ENCODE data around the gene PARN.

The PARN gene

GRCh38 chr16:14629612-14629918, 495 bp downstream of the PARN start:
- Histone ChIP-seq H3K36me3 (ENCODE audit: control insufficient read depth, insufficient read depth, low read length) (no peaks in the 10 kb centered on the region), H3K9ac (ENCODE audit: low read length) (peak overlapping the region; percentile 94), H3K4me1 (ENCODE audit: control insufficient read depth, low read depth, low read length) (peaks cover 6% of the 10 kb centered on the region), H3K4me2 (ENCODE audit: low read length) (peak overlapping the region; percentile 84), H3K27ac (ENCODE audit: low read depth, low read length) (peak overlapping the region; percentile 87), H3K79me2 (ENCODE audit: control insufficient read depth, insufficient read depth, low read length) (peaks cover 18% of the 10 kb centered on the region), H2BK5ac (ENCODE audit: low read length) (peak overlapping the region; percentile 27), H3K27me3 (ENCODE audit: insufficient read depth, low read length, poor library complexity) (no peaks in the 10 kb centered on the region), H3K79me1 (ENCODE audit: low read length) (peaks cover 10% of the 10 kb centered on the region), H2AK5ac (ENCODE audit: low read length) (no peak overlapping the region), H3K4me3 (ENCODE audit: low read length) (peak overlapping the region; percentile 76), H4K5ac (ENCODE audit: low read length) (no peak overlapping the region), H2BK15ac (replicated peaks; ENCODE audit: low read depth) (no peak overlapping the region), H2BK120ac (ENCODE audit: low read depth, low read length) (peak overlapping the region; percentile 79), H3K4ac (ENCODE audit: low read depth, low read length) (peak overlapping the region; percentile 74), H4K8ac (ENCODE audit: low read depth, low read length) (peak overlapping the region; percentile 15), H3K18ac (ENCODE audit: low read length) (peak overlapping the region; percentile 25), H3K56ac (ENCODE audit: low read length) (peak overlapping the region; percentile 97), H3K23ac (ENCODE audit: low read length) (no peak overlapping the region)
- DNase-seq = peak; percentile 63
- WGBS (ENCODE audit: extremely low coverage, insufficient coverage, low lambda C conversion rate) = no CpG with 5 or more reads among the region's 17 CpGs

- H3K4me3 ChIP-seq (ENCODE audit: low read length) = peak overlapping the region; percentile 76
- peak overlapping the region; percentile 25 for H3K18ac ChIP-seq (ENCODE audit: low read length)
- H3K79me2 ChIP-seq (ENCODE audit: control insufficient read depth, insufficient read depth, low read length) = peaks cover 12% of the 10 kb centered on the region
- no peak overlapping the region for H2BK120ac ChIP-seq (ENCODE audit: low read depth, low read length)
- H3K36me3 ChIP-seq (ENCODE audit: control insufficient read depth, insufficient read depth, low read length) = no peaks in the 10 kb centered on the region
- no CpG with 5 or more reads among the region's 12 CpGs for WGBS (ENCODE audit: extremely low coverage, insufficient coverage, low lambda C conversion rate)
- no peak for DNase-seq
- peak overlapping the region; percentile 87 for H3K27ac ChIP-seq (ENCODE audit: low read depth, low read length)
- H4K8ac ChIP-seq (ENCODE audit: low read depth, low read length) = peak overlapping the region; percentile 15
- no peak overlapping the region for H2BK5ac ChIP-seq (ENCODE audit: low read length)
- H3K23ac ChIP-seq (ENCODE audit: low read length) = no peak overlapping the region
- H3K9ac ChIP-seq (ENCODE audit: low read length) = peak overlapping the region; percentile 94
- no peaks in the 10 kb centered on the region for H3K27me3 ChIP-seq (ENCODE audit: insufficient read depth, low read length, poor library complexity)
- H3K4me2 ChIP-seq (ENCODE audit: low read length) = peak overlapping the region; percentile 84
- H2AK5ac ChIP-seq (ENCODE audit: low read length) = no peak overlapping the region
- peaks cover 7% of the 10 kb centered on the region for H3K79me1 ChIP-seq (ENCODE audit: low read length)
- H2BK15ac ChIP-seq (replicated peaks; ENCODE audit: low read depth) = no peak overlapping the region
- peaks cover 6% of the 10 kb centered on the region for H3K4me1 ChIP-seq (ENCODE audit: control insufficient read depth, low read depth, low read length)
- H4K5ac ChIP-seq (ENCODE audit: low read length) = no peak overlapping the region
- H3K4ac ChIP-seq (ENCODE audit: low read depth, low read length) = no peak overlapping the region
- peak overlapping the region; percentile 97 for H3K56ac ChIP-seq (ENCODE audit: low read length)
Observed at GRCh38 chr16:14628806-14629611, 1.1 kb downstream of the PARN start.

- Histone ChIP-seq H3K36me3 (ENCODE audit: control insufficient read depth, insufficient read depth, low read length) (no peaks in the 10 kb centered on the region), H3K79me1 (ENCODE audit: low read length) (peaks cover 7% of the 10 kb centered on the region), H2BK15ac (replicated peaks; ENCODE audit: low read depth) (no peak overlapping the region), H3K79me2 (ENCODE audit: control insufficient read depth, insufficient read depth, low read length) (peaks cover 6% of the 10 kb centered on the region), H4K8ac (ENCODE audit: low read depth, low read length) (no peak overlapping the region), H3K9ac (ENCODE audit: low read length) (no peak overlapping the region), H3K4me2 (ENCODE audit: low read length) (no peak overlapping the region), H3K4me3 (ENCODE audit: low read length) (no peak overlapping the region), H2BK120ac (ENCODE audit: low read depth, low read length) (no peak overlapping the region), H4K5ac (ENCODE audit: low read length) (no peak overlapping the region), H2BK5ac (ENCODE audit: low read length) (no peak overlapping the region), H3K4me1 (ENCODE audit: control insufficient read depth, low read depth, low read length) (peaks cover 6% of the 10 kb centered on the region), H3K27ac (ENCODE audit: low read depth, low read length) (no peak overlapping the region), H3K4ac (ENCODE audit: low read depth, low read length) (no peak overlapping the region), H3K56ac (ENCODE audit: low read length) (no peak overlapping the region), H3K18ac (ENCODE audit: low read length) (no peak overlapping the region), H3K23ac (ENCODE audit: low read length) (no peak overlapping the region), H3K27me3 (ENCODE audit: insufficient read depth, low read length, poor library complexity) (no peaks in the 10 kb centered on the region), H2AK5ac (ENCODE audit: low read length) (no peak overlapping the region)
- no peak for DNase-seq
- WGBS (ENCODE audit: extremely low coverage, insufficient coverage, low lambda C conversion rate) = no CpG with 5 or more reads among the region's 4 CpGs
Observed at GRCh38 chr16:14627078-14627477, 3.0 kb downstream of the PARN start.

- DNase-seq = no peak
- Histone ChIP-seq H3K9ac (ENCODE audit: low read length) (no peak overlapping the region), H3K27ac (ENCODE audit: low read depth, low read length) (no peak overlapping the region), H3K79me2 (ENCODE audit: control insufficient read depth, insufficient read depth, low read length) (no peaks in the 10 kb centered on the region), H2AK5ac (ENCODE audit: low read length) (no peak overlapping the region), H3K79me1 (ENCODE audit: low read length) (no peaks in the 10 kb centered on the region), H3K27me3 (ENCODE audit: insufficient read depth, low read length, poor library complexity) (no peaks in the 10 kb centered on the region), H2BK15ac (replicated peaks; ENCODE audit: low read depth) (no peak overlapping the region), H4K8ac (ENCODE audit: low read depth, low read length) (no peak overlapping the region), H3K23ac (ENCODE audit: low read length) (no peak overlapping the region), H3K18ac (ENCODE audit: low read length) (no peak overlapping the region), H3K4me3 (ENCODE audit: low read length) (no peak overlapping the region), H3K4me1 (ENCODE audit: control insufficient read depth, low read depth, low read length) (no peaks in the 10 kb centered on the region), H3K56ac (ENCODE audit: low read length) (no peak overlapping the region), H3K4ac (ENCODE audit: low read depth, low read length) (no peak overlapping the region), H4K5ac (ENCODE audit: low read length) (no peak overlapping the region), H3K4me2 (ENCODE audit: low read length) (no peak overlapping the region), H3K36me3 (ENCODE audit: control insufficient read depth, insufficient read depth, low read length) (peaks cover 3% of the 10 kb centered on the region), H2BK120ac (ENCODE audit: low read depth, low read length) (no peak overlapping the region), H2BK5ac (ENCODE audit: low read length) (no peak overlapping the region)
- no CpG with 5 or more reads among the region's 7 CpGs for WGBS (ENCODE audit: extremely low coverage, insufficient coverage, low lambda C conversion rate)
Observed at GRCh38 chr16:14618566-14618965, 11.5 kb downstream of the PARN start.

GRCh38 chr16:14616280-14616679, 13.8 kb downstream of the PARN start:
- H3K4me3 ChIP-seq (ENCODE audit: low read length) = no peak overlapping the region
- no peaks in the 10 kb centered on the region for H3K79me2 ChIP-seq (ENCODE audit: control insufficient read depth, insufficient read depth, low read length)
- H3K27ac ChIP-seq (ENCODE audit: low read depth, low read length) = no peak overlapping the region
- no peaks in the 10 kb centered on the region for H3K79me1 ChIP-seq (ENCODE audit: low read length)
- no peak overlapping the region for H4K8ac ChIP-seq (ENCODE audit: low read depth, low read length)
- no peak overlapping the region for H3K23ac ChIP-seq (ENCODE audit: low read length)
- no peak for DNase-seq
- no peak overlapping the region for H4K5ac ChIP-seq (ENCODE audit: low read length)
- no peak overlapping the region for H3K9ac ChIP-seq (ENCODE audit: low read length)
- WGBS (ENCODE audit: extremely low coverage, insufficient coverage, low lambda C conversion rate) = no CpG with 5 or more reads among the region's 4 CpGs
- H3K18ac ChIP-seq (ENCODE audit: low read length) = no peak overlapping the region
- H3K4me2 ChIP-seq (ENCODE audit: low read length) = no peak overlapping the region
- no peaks in the 10 kb centered on the region for H3K4me1 ChIP-seq (ENCODE audit: control insufficient read depth, low read depth, low read length)
- peaks cover 3% of the 10 kb centered on the region for H3K36me3 ChIP-seq (ENCODE audit: control insufficient read depth, insufficient read depth, low read length)
- no peak overlapping the region for H3K4ac ChIP-seq (ENCODE audit: low read depth, low read length)
- no peak overlapping the region for H2BK5ac ChIP-seq (ENCODE audit: low read length)
- H2BK120ac ChIP-seq (ENCODE audit: low read depth, low read length) = no peak overlapping the region
- H3K56ac ChIP-seq (ENCODE audit: low read length) = no peak overlapping the region
- no peaks in the 10 kb centered on the region for H3K27me3 ChIP-seq (ENCODE audit: insufficient read depth, low read length, poor library complexity)
- no peak overlapping the region for H2BK15ac ChIP-seq (replicated peaks; ENCODE audit: low read depth)
- H2AK5ac ChIP-seq (ENCODE audit: low read length) = no peak overlapping the region

- Histone ChIP-seq H3K18ac (ENCODE audit: low read length) (no peak overlapping the region), H3K27me3 (ENCODE audit: insufficient read depth, low read length, poor library complexity) (no peaks in the 10 kb centered on the region), H3K4ac (ENCODE audit: low read depth, low read length) (no peak overlapping the region), H2BK5ac (ENCODE audit: low read length) (no peak overlapping the region), H3K23ac (ENCODE audit: low read length) (no peak overlapping the region), H3K4me1 (ENCODE audit: control insufficient read depth, low read depth, low read length) (no peaks in the 10 kb centered on the region), H4K8ac (ENCODE audit: low read depth, low read length) (no peak overlapping the region), H3K79me2 (ENCODE audit: control insufficient read depth, insufficient read depth, low read length) (no peaks in the 10 kb centered on the region), H3K27ac (ENCODE audit: low read depth, low read length) (no peak overlapping the region), H3K36me3 (ENCODE audit: control insufficient read depth, insufficient read depth, low read length) (peaks cover 8% of the 10 kb centered on the region), H3K79me1 (ENCODE audit: low read length) (no peaks in the 10 kb centered on the region), H4K5ac (ENCODE audit: low read length) (no peak overlapping the region), H2BK120ac (ENCODE audit: low read depth, low read length) (no peak overlapping the region), H2AK5ac (ENCODE audit: low read length) (no peak overlapping the region), H3K4me2 (ENCODE audit: low read length) (no peak overlapping the region), H3K9ac (ENCODE audit: low read length) (no peak overlapping the region), H3K56ac (ENCODE audit: low read length) (no peak overlapping the region), H2BK15ac (replicated peaks; ENCODE audit: low read depth) (no peak overlapping the region), H3K4me3 (ENCODE audit: low read length) (no peak overlapping the region)
- no CpG with 5 or more reads among the region's 4 CpGs for WGBS (ENCODE audit: extremely low coverage, insufficient coverage, low lambda C conversion rate)
- DNase-seq = no peak
Observed at GRCh38 chr16:14613991-14614390, 16.1 kb downstream of the PARN start.

Data from mesendoderm (in vitro differentiated cells).